ENCODE results near the gene SMCHD1. TPM values are rescaled to one million over a fixed set of nuclear protein-coding genes. Genes with fewer than 3 reads are reported as not detected.

SMCHD1 gene
- total RNA-seq, 4 donors from 2014 or later = 35.5 to 126 (median 41.3) TPM

GRCh38 chr18:2821695-2822094 lies 166.2 kb downstream of the SMCHD1 start:
- no peak for TF ChIP-seq POLR2A (IDR thresholded peaks at IDR 0.05)
- no peak for TF ChIP-seq EP300 (IDR thresholded peaks at IDR 0.05)
- no peak for TF ChIP-seq CTCF (IDR thresholded peaks at IDR 0.05)
- no peak for TF ChIP-seq POLR2AphosphoS5 (IDR thresholded peaks at IDR 0.05)
- H3K27ac ChIP-seq = no peak overlapping the region
- WGBS = 94% methylated on average over 2 of the region's 2 CpGs
- H3K9me3 ChIP-seq = no peaks in the 10 kb centered on the region
- H3K27me3 ChIP-seq = no peaks in the 10 kb centered on the region
- no peaks in the 10 kb centered on the region for H3K36me3 ChIP-seq
- no peaks in the 10 kb centered on the region for H3K4me1 ChIP-seq
- no peak for DNase-seq (ENCODE audit: low spot score in 2 of 2)
- no peak overlapping the region for H3K4me3 ChIP-seq

- Histone ChIP-seq H3K4me3 (no peak overlapping the region), H3K27ac (no peak overlapping the region), H3K9me3 (no peaks in the 10 kb centered on the region), H3K27me3 (no peaks in the 10 kb centered on the region), H3K36me3 (no peaks in the 10 kb centered on the region), H3K4me1 (no peaks in the 10 kb centered on the region)
- DNase-seq (ENCODE audit: low spot score in 2 of 2) = no peak
- WGBS = 85% methylated on average over 6 of the region's 6 CpGs
- TF ChIP-seq POLR2AphosphoS5 (IDR thresholded peaks at IDR 0.05) (no peak), EP300 (IDR thresholded peaks at IDR 0.05) (no peak), POLR2A (IDR thresholded peaks at IDR 0.05) (no peak), CTCF (IDR thresholded peaks at IDR 0.05) (no peak)
These were observed 166.8 kb downstream of the SMCHD1 start for GRCh38 chr18:2822213-2822921.

GRCh38 chr18:2823202-2823601 lies 167.7 kb downstream of the SMCHD1 start:
- 0% methylated on average over 2 of the region's 2 CpGs for WGBS
- Histone ChIP-seq H3K4me3 (no peak overlapping the region), H3K27me3 (no peaks in the 10 kb centered on the region), H3K4me1 (no peaks in the 10 kb centered on the region), H3K36me3 (no peaks in the 10 kb centered on the region), H3K9me3 (no peaks in the 10 kb centered on the region), H3K27ac (no peak overlapping the region)
- DNase-seq (ENCODE audit: low spot score in 2 of 2) = no peak
- TF ChIP-seq POLR2A (IDR thresholded peaks at IDR 0.05) (no peak), EP300 (IDR thresholded peaks at IDR 0.05) (no peak), POLR2AphosphoS5 (IDR thresholded peaks at IDR 0.05) (no peak), CTCF (IDR thresholded peaks at IDR 0.05) (no peak)

GRCh38 chr18:2823966-2824365 lies 168.4 kb downstream of the SMCHD1 start:
- Histone ChIP-seq H3K36me3 (no peaks in the 10 kb centered on the region), H3K27me3 (no peaks in the 10 kb centered on the region), H3K9me3 (no peaks in the 10 kb centered on the region), H3K27ac (no peak overlapping the region), H3K4me1 (no peaks in the 10 kb centered on the region), H3K4me3 (no peak overlapping the region)
- no peak for DNase-seq (ENCODE audit: low spot score in 2 of 2)
- WGBS = 98% methylated on average over 2 of the region's 2 CpGs
- TF ChIP-seq POLR2A (IDR thresholded peaks at IDR 0.05) = no peak
- no peak for TF ChIP-seq CTCF (IDR thresholded peaks at IDR 0.05)
- TF ChIP-seq POLR2AphosphoS5 (IDR thresholded peaks at IDR 0.05) = no peak
- no peak for TF ChIP-seq EP300 (IDR thresholded peaks at IDR 0.05)

- Histone ChIP-seq H3K4me1 (no peaks in the 10 kb centered on the region), H3K27me3 (no peaks in the 10 kb centered on the region), H3K36me3 (no peaks in the 10 kb centered on the region), H3K9me3 (no peaks in the 10 kb centered on the region), H3K4me3 (no peak overlapping the region), H3K27ac (no peak overlapping the region)
- TF ChIP-seq POLR2AphosphoS5 (IDR thresholded peaks at IDR 0.05) = no peak
- no peak for TF ChIP-seq POLR2A (IDR thresholded peaks at IDR 0.05)
- TF ChIP-seq EP300 (IDR thresholded peaks at IDR 0.05) = no peak
- TF ChIP-seq CTCF (IDR thresholded peaks at IDR 0.05) = no peak
- WGBS = 69% methylated on average over 5 of the region's 5 CpGs
- no peak for DNase-seq (ENCODE audit: low spot score in 2 of 2)
These were observed 169.3 kb downstream of the SMCHD1 start for GRCh38 chr18:2824865-2825264.
